Measurements from ENCODE around the gene KAZALD1. TPM values are rescaled to one million over a fixed set of nuclear protein-coding genes. Genes with fewer than 3 reads are reported as not detected.

KAZALD1 gene
- total RNA-seq, 1 donor from 2014 or later: 8.1 TPM

DNA sequence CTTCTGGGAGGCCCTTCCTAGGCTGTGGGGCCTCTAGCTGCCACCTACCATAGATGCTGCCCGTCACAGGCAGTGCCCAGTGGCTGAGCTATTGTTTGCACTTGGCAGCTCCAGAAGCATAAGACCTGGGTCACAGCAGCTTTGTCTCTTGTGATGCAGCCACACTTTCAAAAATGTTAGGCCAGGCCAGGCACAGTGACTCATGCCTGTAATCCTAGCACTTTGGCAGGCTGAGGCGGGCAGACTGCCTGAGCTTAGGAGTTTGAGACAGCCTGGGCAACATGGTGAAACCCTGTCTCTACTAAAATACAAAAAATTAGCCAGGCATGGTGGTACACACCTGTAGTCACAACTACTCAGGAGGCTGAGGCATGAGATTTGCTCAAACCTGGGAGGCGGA is 9.5 kb upstream of the KAZALD1 start:
- H3K27me3 Mint-ChIP-seq (ENCODE audit: low read depth, unreplicated experiment): peaks cover 52% of the 10 kb centered on the region
- Histone ChIP-seq H3K4me2 (ENCODE audit: low read length) (peak overlapping the region; percentile 42), H3K79me2 (ENCODE audit: insufficient read depth, low read length) (peaks cover 5% of the 10 kb centered on the region), H4K20me1 (ENCODE audit: insufficient read depth, low read length) (peaks cover 5% of the 10 kb centered on the region), H3K27ac (ENCODE audit: low read depth, low read length) (no peak overlapping the region), H3K9ac (ENCODE audit: low read length) (no peak overlapping the region), H3K4me1 (ENCODE audit: insufficient read depth, low read length) (peaks cover 27% of the 10 kb centered on the region), H3K27me3 (ENCODE audit: insufficient read depth, low read length) (peaks cover 25% of the 10 kb centered on the region), H3K36me3 (ENCODE audit: insufficient read depth, low read length) (no peaks in the 10 kb centered on the region), H2AFZ (ENCODE audit: low read depth, low read length) (peak overlapping the region; percentile 21), H3K4me3 (ENCODE audit: insufficient read depth, low read depth, low read length) (no peak overlapping the region), H3K9me3 (ENCODE audit: insufficient read depth, low read depth, low read length) (no peaks in the 10 kb centered on the region)
- no peak overlapping the region for H3K4me3 Mint-ChIP-seq (ENCODE audit: unreplicated experiment)
- DNase-seq (ENCODE audit: low read depth) (peak; percentile 69), FAIRE-seq (no peak)
- H3K4me1 Mint-ChIP-seq (ENCODE audit: low read depth, unreplicated experiment): peaks cover 1% of the 10 kb centered on the region
- no peak overlapping the region for H3K27ac Mint-ChIP-seq (ENCODE audit: unreplicated experiment)
- no peak for TF ChIP-seq EZH2 (IDR thresholded peaks at IDR 0.05; ENCODE audit: insufficient read depth, low read length)
- TF ChIP-seq, protein P1, sequence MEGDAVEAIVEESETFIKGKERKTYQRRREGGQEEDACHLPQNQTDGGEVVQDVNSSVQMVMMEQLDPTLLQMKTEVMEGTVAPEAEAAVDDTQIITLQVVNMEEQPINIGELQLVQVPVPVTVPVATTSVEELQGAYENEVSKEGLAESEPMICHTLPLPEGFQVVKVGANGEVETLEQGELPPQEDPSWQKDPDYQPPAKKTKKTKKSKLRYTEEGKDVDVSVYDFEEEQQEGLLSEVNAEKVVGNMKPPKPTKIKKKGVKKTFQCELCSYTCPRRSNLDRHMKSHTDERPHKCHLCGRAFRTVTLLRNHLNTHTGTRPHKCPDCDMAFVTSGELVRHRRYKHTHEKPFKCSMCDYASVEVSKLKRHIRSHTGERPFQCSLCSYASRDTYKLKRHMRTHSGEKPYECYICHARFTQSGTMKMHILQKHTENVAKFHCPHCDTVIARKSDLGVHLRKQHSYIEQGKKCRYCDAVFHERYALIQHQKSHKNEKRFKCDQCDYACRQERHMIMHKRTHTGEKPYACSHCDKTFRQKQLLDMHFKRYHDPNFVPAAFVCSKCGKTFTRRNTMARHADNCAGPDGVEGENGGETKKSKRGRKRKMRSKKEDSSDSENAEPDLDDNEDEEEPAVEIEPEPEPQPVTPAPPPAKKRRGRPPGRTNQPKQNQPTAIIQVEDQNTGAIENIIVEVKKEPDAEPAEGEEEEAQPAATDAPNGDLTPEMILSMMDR (IDR thresholded peaks at IDR 0.05; ENCODE audit: insufficient read depth, low read depth, low read length): no peak
- H3K36me3 Mint-ChIP-seq (ENCODE audit: low read depth, unreplicated experiment): no peaks in the 10 kb centered on the region
- peaks cover 4% of the 10 kb centered on the region for H3K9me3 Mint-ChIP-seq (ENCODE audit: unreplicated experiment)

DNA sequence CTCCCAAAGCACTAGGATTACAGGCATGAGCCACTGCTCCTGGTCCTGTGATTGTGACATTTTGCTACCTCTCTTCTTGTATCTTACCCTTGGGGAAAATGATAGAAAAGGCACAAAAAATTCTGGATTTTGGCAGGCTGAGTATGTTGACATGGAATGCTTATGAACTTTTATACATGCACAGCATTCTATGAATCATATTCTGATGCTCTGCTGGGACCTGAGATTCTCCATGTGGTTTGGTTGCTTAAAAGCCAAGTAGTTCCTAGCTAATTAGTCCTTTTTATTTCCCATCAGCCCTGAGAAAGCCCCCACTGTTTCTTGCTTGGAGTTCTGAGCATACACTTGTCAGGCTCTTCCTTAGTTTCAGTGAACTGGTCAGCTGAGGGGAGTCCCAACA is 8.3 kb upstream of the KAZALD1 start:
- TF ChIP-seq EZH2 (IDR thresholded peaks at IDR 0.05; ENCODE audit: insufficient read depth, low read length): no peak
- TF ChIP-seq, protein P1 (IDR thresholded peaks at IDR 0.05; ENCODE audit: insufficient read depth, low read depth, low read length): no peak
- Histone ChIP-seq H3K79me2 (ENCODE audit: insufficient read depth, low read length) (peaks cover 12% of the 10 kb centered on the region), H3K4me1 (ENCODE audit: insufficient read depth, low read length) (peaks cover 17% of the 10 kb centered on the region), H3K27ac (ENCODE audit: low read depth, low read length) (no peak overlapping the region), H3K9me3 (ENCODE audit: insufficient read depth, low read depth, low read length) (no peaks in the 10 kb centered on the region), H3K27me3 (ENCODE audit: insufficient read depth, low read length) (peaks cover 22% of the 10 kb centered on the region), H2AFZ (ENCODE audit: low read depth, low read length) (no peak overlapping the region), H3K4me3 (ENCODE audit: insufficient read depth, low read depth, low read length) (no peak overlapping the region), H4K20me1 (ENCODE audit: insufficient read depth, low read length) (peaks cover 5% of the 10 kb centered on the region), H3K4me2 (ENCODE audit: low read length) (no peak overlapping the region), H3K9ac (ENCODE audit: low read length) (no peak overlapping the region), H3K36me3 (ENCODE audit: insufficient read depth, low read length) (no peaks in the 10 kb centered on the region)
- DNase-seq (ENCODE audit: low read depth) (no peak), FAIRE-seq (no peak)
- Mint-ChIP-seq H3K36me3 (ENCODE audit: low read depth, unreplicated experiment) (no peaks in the 10 kb centered on the region), H3K4me3 (ENCODE audit: unreplicated experiment) (no peak overlapping the region), H3K27ac (ENCODE audit: unreplicated experiment) (no peak overlapping the region), H3K9me3 (ENCODE audit: unreplicated experiment) (peaks cover 3% of the 10 kb centered on the region), H3K4me1 (ENCODE audit: low read depth, unreplicated experiment) (peaks cover 1% of the 10 kb centered on the region), H3K27me3 (ENCODE audit: low read depth, unreplicated experiment) (peaks cover 40% of the 10 kb centered on the region)

DNA sequence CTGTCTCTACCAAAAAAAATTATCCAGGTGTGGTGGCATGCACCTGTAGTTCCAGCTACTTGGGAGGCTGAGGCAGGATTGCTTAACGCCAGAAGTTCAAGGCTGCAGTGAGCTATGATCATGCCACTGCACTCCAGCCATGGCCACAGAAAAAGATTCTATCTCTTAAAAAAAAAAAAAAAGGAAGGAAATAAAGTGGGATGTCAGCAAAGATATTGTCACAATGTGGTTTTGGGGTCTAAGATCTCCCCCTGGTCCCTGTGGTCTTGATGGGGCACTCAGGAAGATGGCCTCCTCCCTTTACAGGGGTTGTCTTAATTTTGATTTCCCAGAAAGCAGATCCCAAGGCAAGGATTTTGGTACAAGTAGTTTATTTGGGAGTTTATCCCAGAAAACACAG is 7.4 kb upstream of the KAZALD1 start:
- H3K27ac Mint-ChIP-seq (ENCODE audit: unreplicated experiment): no peak overlapping the region
- H3K27me3 ChIP-seq (ENCODE audit: insufficient read depth, low read length): peaks cover 14% of the 10 kb centered on the region
- TF ChIP-seq EZH2 (IDR thresholded peaks at IDR 0.05; ENCODE audit: insufficient read depth, low read length): no peak
- TF ChIP-seq, protein P1 (IDR thresholded peaks at IDR 0.05; ENCODE audit: insufficient read depth, low read depth, low read length): no peak

More for the DNA sequence above, 7.4 kb upstream of the KAZALD1 start:
- H3K4me3 ChIP-seq (ENCODE audit: insufficient read depth, low read depth, low read length): no peak overlapping the region
- H3K4me1 ChIP-seq (ENCODE audit: insufficient read depth, low read length): peaks cover 15% of the 10 kb centered on the region
- no peak overlapping the region for H2AFZ ChIP-seq (ENCODE audit: low read depth, low read length)
- H3K9me3 ChIP-seq (ENCODE audit: insufficient read depth, low read depth, low read length): no peaks in the 10 kb centered on the region
- H3K79me2 ChIP-seq (ENCODE audit: insufficient read depth, low read length): peaks cover 18% of the 10 kb centered on the region
- H4K20me1 ChIP-seq (ENCODE audit: insufficient read depth, low read length): peaks cover 1% of the 10 kb centered on the region
- DNase-seq (ENCODE audit: low read depth) (no peak), FAIRE-seq (no peak)
- H3K36me3 ChIP-seq (ENCODE audit: insufficient read depth, low read length): no peaks in the 10 kb centered on the region
- no peak overlapping the region for H3K27ac ChIP-seq (ENCODE audit: low read depth, low read length)
- Mint-ChIP-seq H3K9me3 (ENCODE audit: unreplicated experiment) (no peaks in the 10 kb centered on the region), H3K4me3 (ENCODE audit: unreplicated experiment) (no peak overlapping the region), H3K36me3 (ENCODE audit: low read depth, unreplicated experiment) (no peaks in the 10 kb centered on the region), H3K27me3 (ENCODE audit: low read depth, unreplicated experiment) (peaks cover 32% of the 10 kb centered on the region), H3K4me1 (ENCODE audit: low read depth, unreplicated experiment) (peaks cover 1% of the 10 kb centered on the region)
- no peak overlapping the region for H3K4me2 ChIP-seq (ENCODE audit: low read length)
- H3K9ac ChIP-seq (ENCODE audit: low read length): no peak overlapping the region

All from astrocyte (in vitro differentiated cells and primary cell).